ENCODE results near the gene ADGRG1. TPM values are rescaled to one million over a fixed set of nuclear protein-coding genes. Genes with fewer than 3 reads are reported as not detected.
"Not testable (repeated sequence)": the region's sequence is repeated elsewhere in the genome, so short reads cannot be mapped to it uniquely, and the experiment has no call there.

ADGRG1 gene
- total RNA-seq, 1 donor from 2014 or later, result 4.8 TPM

GRCh38 chr16:57668630-57669475 is 40.4 kb downstream of the ADGRG1 start:
- TF ChIP-seq, protein P1, sequence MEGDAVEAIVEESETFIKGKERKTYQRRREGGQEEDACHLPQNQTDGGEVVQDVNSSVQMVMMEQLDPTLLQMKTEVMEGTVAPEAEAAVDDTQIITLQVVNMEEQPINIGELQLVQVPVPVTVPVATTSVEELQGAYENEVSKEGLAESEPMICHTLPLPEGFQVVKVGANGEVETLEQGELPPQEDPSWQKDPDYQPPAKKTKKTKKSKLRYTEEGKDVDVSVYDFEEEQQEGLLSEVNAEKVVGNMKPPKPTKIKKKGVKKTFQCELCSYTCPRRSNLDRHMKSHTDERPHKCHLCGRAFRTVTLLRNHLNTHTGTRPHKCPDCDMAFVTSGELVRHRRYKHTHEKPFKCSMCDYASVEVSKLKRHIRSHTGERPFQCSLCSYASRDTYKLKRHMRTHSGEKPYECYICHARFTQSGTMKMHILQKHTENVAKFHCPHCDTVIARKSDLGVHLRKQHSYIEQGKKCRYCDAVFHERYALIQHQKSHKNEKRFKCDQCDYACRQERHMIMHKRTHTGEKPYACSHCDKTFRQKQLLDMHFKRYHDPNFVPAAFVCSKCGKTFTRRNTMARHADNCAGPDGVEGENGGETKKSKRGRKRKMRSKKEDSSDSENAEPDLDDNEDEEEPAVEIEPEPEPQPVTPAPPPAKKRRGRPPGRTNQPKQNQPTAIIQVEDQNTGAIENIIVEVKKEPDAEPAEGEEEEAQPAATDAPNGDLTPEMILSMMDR (IDR thresholded peaks at IDR 0.05), result no peak
- Mint-ChIP-seq H3K4me3 (ENCODE audit: unreplicated experiment) (no peak overlapping the region), H3K27ac (ENCODE audit: unreplicated experiment) (no peak overlapping the region), H3K36me3 (ENCODE audit: unreplicated experiment) (no peaks in the 10 kb centered on the region), H3K27me3 (ENCODE audit: unreplicated experiment) (peaks cover 43% of the 10 kb centered on the region), H3K4me1 (ENCODE audit: unreplicated experiment) (no peaks in the 10 kb centered on the region), H3K9me3 (ENCODE audit: unreplicated experiment) (no peaks in the 10 kb centered on the region)
- DNase-seq (ENCODE audit: extremely low spot score, unreplicated experiment), result no peak

- H3K9me3 Mint-ChIP-seq (ENCODE audit: unreplicated experiment), result no peaks in the 10 kb centered on the region
- H3K36me3 Mint-ChIP-seq (ENCODE audit: unreplicated experiment), result no peaks in the 10 kb centered on the region
- H3K27ac Mint-ChIP-seq (ENCODE audit: unreplicated experiment), result no peak overlapping the region
- H3K27me3 Mint-ChIP-seq (ENCODE audit: unreplicated experiment), result peaks cover 50% of the 10 kb centered on the region
- TF ChIP-seq, protein P1 (IDR thresholded peaks at IDR 0.05), result no peak
- no peak for DNase-seq (ENCODE audit: extremely low spot score, unreplicated experiment)
- no peaks in the 10 kb centered on the region for H3K4me1 Mint-ChIP-seq (ENCODE audit: unreplicated experiment)
- no peak overlapping the region for H3K4me3 Mint-ChIP-seq (ENCODE audit: unreplicated experiment)
These were observed 41.2 kb downstream of the ADGRG1 start for GRCh38 chr16:57669476-57670162.

DNA sequence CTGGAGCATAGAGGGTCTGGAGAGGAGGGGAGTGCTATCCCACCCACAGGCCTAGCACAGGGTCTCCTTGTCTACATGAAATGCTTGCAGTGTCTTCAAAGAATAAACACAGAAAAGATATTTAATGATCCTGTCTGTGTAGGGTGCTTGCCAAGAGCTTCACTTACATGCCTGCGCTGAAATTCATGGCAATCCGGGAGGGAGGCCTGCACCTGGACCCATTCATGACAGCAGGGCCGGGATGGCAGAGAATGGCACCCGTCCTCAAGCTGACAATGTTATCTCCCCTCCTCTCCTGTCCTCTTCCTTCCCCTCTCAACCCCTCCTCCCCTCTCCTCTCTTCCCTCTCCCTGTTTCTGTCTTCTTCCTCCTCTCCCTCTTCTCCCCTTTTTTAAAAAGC is 41.8 kb downstream of the ADGRG1 start:
- no peaks in the 10 kb centered on the region for H3K9me3 Mint-ChIP-seq (ENCODE audit: unreplicated experiment)
- TF ChIP-seq, protein P1 (IDR thresholded peaks at IDR 0.05), result no peak
- H3K27ac Mint-ChIP-seq (ENCODE audit: unreplicated experiment), result no peak overlapping the region
- peaks cover 51% of the 10 kb centered on the region for H3K27me3 Mint-ChIP-seq (ENCODE audit: unreplicated experiment)
- H3K36me3 Mint-ChIP-seq (ENCODE audit: unreplicated experiment), result no peaks in the 10 kb centered on the region
- no peaks in the 10 kb centered on the region for H3K4me1 Mint-ChIP-seq (ENCODE audit: unreplicated experiment)
- no peak for DNase-seq (ENCODE audit: extremely low spot score, unreplicated experiment)
- no peak overlapping the region for H3K4me3 Mint-ChIP-seq (ENCODE audit: unreplicated experiment)

DNA sequence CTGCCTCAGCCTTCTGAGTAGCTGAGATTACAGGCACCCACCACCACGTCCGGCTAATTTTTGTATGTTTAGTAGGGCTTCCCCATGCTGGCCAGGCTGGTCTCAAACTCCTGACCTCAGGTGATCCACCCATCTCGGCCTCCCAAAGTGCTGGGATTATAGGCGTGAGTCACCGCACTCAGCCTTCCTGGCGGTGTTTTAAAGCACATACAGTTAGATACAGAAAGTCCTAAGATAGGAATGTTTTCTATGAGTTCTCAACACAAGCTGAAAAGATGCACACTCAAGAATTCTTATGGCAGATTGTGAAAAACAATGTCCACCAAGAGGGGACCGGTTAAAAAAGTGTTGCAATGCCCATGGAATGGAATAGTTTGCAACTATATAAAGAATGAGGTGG is 43.0 kb downstream of the ADGRG1 start:
- H3K4me3 Mint-ChIP-seq (ENCODE audit: unreplicated experiment); DNase-seq (ENCODE audit: extremely low spot score, unreplicated experiment); H3K36me3 Mint-ChIP-seq (ENCODE audit: unreplicated experiment); H3K27ac Mint-ChIP-seq (ENCODE audit: unreplicated experiment); H3K4me1 Mint-ChIP-seq (ENCODE audit: unreplicated experiment); H3K9me3 Mint-ChIP-seq (ENCODE audit: unreplicated experiment): not testable (repeated sequence)
- peaks cover 50% of the 10 kb centered on the region for H3K27me3 Mint-ChIP-seq (ENCODE audit: unreplicated experiment)

GRCh38 chr16:57672416-57672815 is 44.0 kb downstream of the ADGRG1 start:
- Mint-ChIP-seq H3K9me3 (ENCODE audit: unreplicated experiment) (no peaks in the 10 kb centered on the region), H3K27ac (ENCODE audit: unreplicated experiment) (no peak overlapping the region), H3K4me3 (ENCODE audit: unreplicated experiment) (no peak overlapping the region), H3K4me1 (ENCODE audit: unreplicated experiment) (peaks cover 3% of the 10 kb centered on the region), H3K36me3 (ENCODE audit: unreplicated experiment) (no peaks in the 10 kb centered on the region), H3K27me3 (ENCODE audit: unreplicated experiment) (peaks cover 54% of the 10 kb centered on the region)
- TF ChIP-seq, protein P1 (IDR thresholded peaks at IDR 0.05), result no peak
- no peak for DNase-seq (ENCODE audit: extremely low spot score, unreplicated experiment)

All from osteocyte (in vitro differentiated cells).